ENCODE results near the gene IGF1.

Gene IGF1

GRCh38 chr12:102484017-102484416 is 3.7 kb upstream of the IGF1 start:
- H3K27ac ChIP-seq, result no peak overlapping the region
- H3K4me3 ChIP-seq (ENCODE audit: low read depth in 1 of 2, low read length in 1 of 2), result no peak overlapping the region

GRCh38 chr12:102483466-102483865 is 3.1 kb upstream of the IGF1 start:
- Histone ChIP-seq H3K27me3 (peaks cover 28% of the 10 kb centered on the region), H3K4me1 (ENCODE audit: control insufficient read depth in 1 of 2, insufficient read depth in 1 of 2, low read depth in 1 of 2, low read length in 1 of 2) (peaks cover 3 to 6% of the 10 kb centered on the region in 2 experiments), H3K4me3 (ENCODE audit: low read depth in 1 of 2, low read length in 1 of 2) (no peak overlapping the region), H3K27ac (no peak overlapping the region), H3K9me3 (no peaks in the 10 kb centered on the region), H3K36me3 (no peaks in the 10 kb centered on the region)
- TF ChIP-seq CTCF (IDR thresholded peaks at IDR 0.05), result no peak

More at GRCh38 chr12:102484017-102484416, 3.7 kb upstream of the IGF1 start:
- Histone ChIP-seq H3K9me3 (no peaks in the 10 kb centered on the region), H3K4me1 (ENCODE audit: control insufficient read depth in 1 of 2, insufficient read depth in 1 of 2, low read depth in 1 of 2, low read length in 1 of 2) (peaks cover 3 to 6% of the 10 kb centered on the region in 2 experiments), H3K36me3 (no peaks in the 10 kb centered on the region), H3K27me3 (peaks cover 23% of the 10 kb centered on the region)
- TF ChIP-seq CTCF (IDR thresholded peaks at IDR 0.05), result no peak

GRCh38 chr12:102481705-102482425 is 1.5 kb upstream of the IGF1 start:
- Histone ChIP-seq H3K9me3 (no peaks in the 10 kb centered on the region), H3K36me3 (no peaks in the 10 kb centered on the region), H3K27me3 (peaks cover 31% of the 10 kb centered on the region), H3K4me1 (ENCODE audit: control insufficient read depth in 1 of 2, insufficient read depth in 1 of 2, low read depth in 1 of 2, low read length in 1 of 2) (peaks cover 3 to 6% of the 10 kb centered on the region in 2 experiments), H3K4me3 (ENCODE audit: low read depth in 1 of 2, low read length in 1 of 2) (no peak overlapping the region), H3K27ac (no peak overlapping the region)
- no peak for TF ChIP-seq CTCF (IDR thresholded peaks at IDR 0.05)

- no peak for TF ChIP-seq CTCF (IDR thresholded peaks at IDR 0.05)
- H3K4me1 ChIP-seq (ENCODE audit: control insufficient read depth in 1 of 2, insufficient read depth in 1 of 2, low read depth in 1 of 2, low read length in 1 of 2), result peaks cover 3 to 6% of the 10 kb centered on the region in 2 experiments
- H3K9me3 ChIP-seq, result no peaks in the 10 kb centered on the region
- peaks cover 34% of the 10 kb centered on the region for H3K27me3 ChIP-seq
- no peaks in the 10 kb centered on the region for H3K36me3 ChIP-seq
- no peak overlapping the region for H3K4me3 ChIP-seq (ENCODE audit: low read depth in 1 of 2, low read length in 1 of 2)
- no peak overlapping the region for H3K27ac ChIP-seq
These were observed 424 bp downstream of the IGF1 start for GRCh38 chr12:102479939-102480338.

- no peak overlapping the region for H3K4me3 ChIP-seq (ENCODE audit: low read depth in 1 of 2, low read length in 1 of 2)
- no peak for TF ChIP-seq CTCF (IDR thresholded peaks at IDR 0.05)
These were observed 1.1 kb downstream of the IGF1 start for GRCh38 chr12:102479099-102479885.

More at GRCh38 chr12:102479099-102479885, 1.1 kb downstream of the IGF1 start:
- H3K9me3 ChIP-seq, result no peaks in the 10 kb centered on the region
- no peak overlapping the region for H3K27ac ChIP-seq
- H3K27me3 ChIP-seq, result peaks cover 34% of the 10 kb centered on the region
- no peaks in the 10 kb centered on the region for H3K36me3 ChIP-seq
- peaks cover under 1 to 4% of the 10 kb centered on the region in 2 experiments for H3K4me1 ChIP-seq (ENCODE audit: control insufficient read depth in 1 of 2, insufficient read depth in 1 of 2, low read depth in 1 of 2, low read length in 1 of 2)
